ENCODE results near the gene OR2T3.
"Not testable (repeated sequence)": the region's sequence is repeated elsewhere in the genome, so short reads cannot be mapped to it uniquely, and the experiment has no call there.

- TF ChIP-seq CTCF, POLR2A (IDR thresholded peaks at IDR 0.05): not testable (repeated sequence)
Observed at GRCh38 chr1:248450466-248451145, 22.5 kb upstream of the OR2T3 start.

All from Peyer's patch (tissue), 4 donors.